Esophagus muscularis mucosa (tissue), 4 donors: ENCODE results near the gene LTB4R.

ENCODE experiments used
- EP300 ChIP-seq: sonication (generic); formaldehyde crosslinking; IDR thresholded peaks from one replicate; pipeline ENCODE4 v1.6.1; 2017; ENCODE audit warnings: antibody characterized with exemption
- POLR2A ChIP-seq: fragments of 450-650 bp; IDR thresholded peaks from one replicate; pipeline ENCODE4 v1.6.1; 2017; ENCODE audit warnings: antibody characterized with exemption, moderate library complexity, mild to moderate bottlenecking, low read depth
- POLR2AphosphoS5 ChIP-seq, 2 donors: sonication (generic); formaldehyde crosslinking; IDR thresholded peaks; one replicate each; pipeline ENCODE4 v1.6.1; 2017; ENCODE audit warnings: antibody characterized with exemption in 2 of 2
- TF ChIP-seq, protein P1 (sequence below), 3 experiments: fragments of 200-600 bp in 2 of 3; fragments of 450-650 bp in 1 of 3; sonication (generic) in 2 of 3; IDR thresholded peaks; one replicate each; pipeline ENCODE4 v1.5.1; 2017 to 2019; ENCODE audit warnings: antibody characterized with exemption in 3 of 3, mild to moderate bottlenecking in 2 of 3, moderate library complexity in 1 of 3

DNA sequence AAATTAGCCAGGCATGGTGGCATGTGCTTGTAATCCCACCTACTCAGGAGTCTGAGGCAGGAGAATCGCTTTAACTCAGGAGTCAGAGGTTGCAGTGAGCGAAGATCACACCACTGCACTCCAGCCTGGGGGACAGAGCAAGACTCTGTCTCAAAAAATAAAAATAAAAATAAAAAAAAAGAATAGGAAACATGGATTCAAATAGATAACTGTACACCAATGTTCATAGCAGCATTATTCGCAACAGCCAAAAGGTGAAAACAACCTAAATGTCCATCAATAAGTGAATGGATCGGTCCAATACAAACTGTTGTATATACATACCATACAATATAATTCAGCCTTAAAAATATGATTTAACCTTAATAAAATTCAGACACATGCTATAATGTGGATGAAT, 31.6 kb downstream of the LTB4R start:
- TF ChIP-seq, protein P1, sequence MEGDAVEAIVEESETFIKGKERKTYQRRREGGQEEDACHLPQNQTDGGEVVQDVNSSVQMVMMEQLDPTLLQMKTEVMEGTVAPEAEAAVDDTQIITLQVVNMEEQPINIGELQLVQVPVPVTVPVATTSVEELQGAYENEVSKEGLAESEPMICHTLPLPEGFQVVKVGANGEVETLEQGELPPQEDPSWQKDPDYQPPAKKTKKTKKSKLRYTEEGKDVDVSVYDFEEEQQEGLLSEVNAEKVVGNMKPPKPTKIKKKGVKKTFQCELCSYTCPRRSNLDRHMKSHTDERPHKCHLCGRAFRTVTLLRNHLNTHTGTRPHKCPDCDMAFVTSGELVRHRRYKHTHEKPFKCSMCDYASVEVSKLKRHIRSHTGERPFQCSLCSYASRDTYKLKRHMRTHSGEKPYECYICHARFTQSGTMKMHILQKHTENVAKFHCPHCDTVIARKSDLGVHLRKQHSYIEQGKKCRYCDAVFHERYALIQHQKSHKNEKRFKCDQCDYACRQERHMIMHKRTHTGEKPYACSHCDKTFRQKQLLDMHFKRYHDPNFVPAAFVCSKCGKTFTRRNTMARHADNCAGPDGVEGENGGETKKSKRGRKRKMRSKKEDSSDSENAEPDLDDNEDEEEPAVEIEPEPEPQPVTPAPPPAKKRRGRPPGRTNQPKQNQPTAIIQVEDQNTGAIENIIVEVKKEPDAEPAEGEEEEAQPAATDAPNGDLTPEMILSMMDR (IDR thresholded peaks at IDR 0.05): no peak
- TF ChIP-seq POLR2AphosphoS5 (IDR thresholded peaks at IDR 0.05): no peak
- TF ChIP-seq EP300: no peak
- TF ChIP-seq POLR2A: no peak
